Neuronal stem cell (in vitro differentiated cells): ENCODE data around the gene SP110.
"Not testable (repeated sequence)": the region's sequence is repeated elsewhere in the genome, so short reads cannot be mapped to it uniquely, and the experiment has no call there.

Source experiments
- DNase-seq: peaks from one replicate; pipeline ENCODE4 v3.0.0-alpha.2; 2013; ENCODE audit warnings: low spot score
- H2AFZ ChIP-seq: one replicate; pipeline ENCODE4 v1.6.1; 2013; ENCODE audit warnings: mild to moderate bottlenecking, low read length, inconsistent platforms
- H2AK5ac ChIP-seq: 2 replicates; pipeline ENCODE4 v1.6.1; 2013; ENCODE audit warnings: low read depth, mild to moderate bottlenecking, inconsistent platforms, low read length, moderate library complexity, mixed read lengths
- H2BK120ac ChIP-seq: 2 replicates; pipeline ENCODE4 v1.6.1; 2013; ENCODE audit warnings: low read depth, mild to moderate bottlenecking, inconsistent platforms, low read length, moderate library complexity, mixed read lengths
- H2BK12ac ChIP-seq: one replicate; pipeline ENCODE4 v1.6.1; 2013; ENCODE audit warnings: low read length, inconsistent platforms
- H2BK15ac ChIP-seq: 2 replicates; pipeline ENCODE4 v1.6.1; 2013; ENCODE audit warnings: mild to moderate bottlenecking, low read length, inconsistent platforms, mixed read lengths
- H2BK5ac ChIP-seq: one replicate; pipeline ENCODE4 v1.6.1; 2013; ENCODE audit warnings: inconsistent platforms, mild to moderate bottlenecking, low read length, moderate library complexity
- H3K14ac ChIP-seq: one replicate; pipeline ENCODE4 v1.6.1; 2013; ENCODE audit warnings: low read length, inconsistent platforms
- H3K18ac ChIP-seq: 2 replicates; pipeline ENCODE4 v1.6.1; 2013; ENCODE audit warnings: low read length, inconsistent platforms
- H3K23ac ChIP-seq: 2 replicates; pipeline ENCODE4 v1.6.1; 2013; ENCODE audit warnings: low read depth, mild to moderate bottlenecking, mixed read lengths, low read length, inconsistent platforms; ENCODE audit not compliant: poor library complexity
- H3K27ac ChIP-seq: replicated peaks from 3 replicates; pipeline ENCODE4 v1.5.1; 2013; ENCODE audit warnings: low read length, inconsistent platforms
- H3K27me3 ChIP-seq, 3 experiments: 2 replicates each; pipeline ENCODE4 v1.6.1; 2013; ENCODE audit warnings: low read length in 3 of 3, mild to moderate bottlenecking in 2 of 3, inconsistent platforms in 1 of 3, low read depth in 1 of 3, mixed read lengths in 1 of 3, moderate library complexity in 1 of 3; ENCODE audit not compliant: control insufficient read depth in 3 of 3, insufficient read depth in 3 of 3
- H3K36me3 ChIP-seq, 2 donors: replicated peaks in 1 of 2; 2 replicates each; pipeline ENCODE4 v1.6.1; 2013; ENCODE audit warnings: low read length in 2 of 2; ENCODE audit not compliant: control insufficient read depth in 2 of 2, insufficient read depth in 2 of 2
- H3K4ac ChIP-seq: 2 replicates; pipeline ENCODE4 v1.6.1; 2013; ENCODE audit warnings: inconsistent platforms, mild to moderate bottlenecking, low read length, moderate library complexity
- H3K4me1 ChIP-seq, 2 donors: 1 replicate in 1 of 2; 2 replicates in 1 of 2; pipeline ENCODE4 v1.6.1; 2013; ENCODE audit warnings: low read length in 2 of 2, low read depth in 1 of 2; ENCODE audit not compliant: control insufficient read depth in 2 of 2, insufficient read depth in 1 of 2
- H3K4me2 ChIP-seq: one replicate; pipeline ENCODE4 v1.6.1; 2013; ENCODE audit warnings: mild to moderate bottlenecking, low read length, inconsistent platforms; ENCODE audit not compliant: insufficient read depth, poor library complexity, severe bottlenecking
- H3K4me3 ChIP-seq, 2 donors: 2 replicates each; pipeline ENCODE4 v1.5.1; 2013; ENCODE audit warnings: low read length in 2 of 2, mild to moderate bottlenecking in 2 of 2, inconsistent platforms in 1 of 2, moderate library complexity in 1 of 2
- H3K79me1 ChIP-seq: one replicate; pipeline ENCODE4 v1.6.1; 2013; ENCODE audit warnings: low read depth, mild to moderate bottlenecking, inconsistent platforms, low read length, moderate library complexity
- H3K9ac ChIP-seq: one replicate; pipeline ENCODE4 v1.6.1; 2013; ENCODE audit warnings: mild to moderate bottlenecking, low read depth, low read length, inconsistent platforms; ENCODE audit not compliant: poor library complexity
- H3K9me3 ChIP-seq, 2 donors: replicated peaks in 1 of 2; 2 replicates each; pipeline versions ENCODE3 to v1.6.1; 2013; ENCODE audit warnings: low read length in 2 of 2, mild to moderate bottlenecking in 2 of 2, inconsistent platforms in 1 of 2, low read depth in 1 of 2, mixed read lengths in 1 of 2, moderate library complexity in 1 of 2; ENCODE audit not compliant: control insufficient read depth in 2 of 2, insufficient read depth in 1 of 2
- H4K8ac ChIP-seq: one replicate; pipeline ENCODE4 v1.6.1; 2013; ENCODE audit warnings: low read depth, mild to moderate bottlenecking, inconsistent platforms, low read length, moderate library complexity
- H4K91ac ChIP-seq: one replicate; pipeline ENCODE4 v1.6.1; 2013; ENCODE audit warnings: low read length, low read depth, mild to moderate bottlenecking, inconsistent platforms; ENCODE audit not compliant: poor library complexity
- WGBS, 2 donors: extraction: QIAGEN DNeasy Blood & Tissue Kit; methylation state at CpG; one replicate each; pipeline ENCODE4 v1.1.7; 2013; ENCODE audit warnings: missing lambda C conversion rate in 2 of 2, mixed read lengths in 1 of 2; ENCODE audit not compliant: insufficient read length in 2 of 2, insufficient replicate concordance in 1 of 2; ENCODE audit errors: extremely low coverage in 2 of 2; 5-methylcytosine and 5-hydroxymethylcytosine counted together

SP110 gene

DNA sequence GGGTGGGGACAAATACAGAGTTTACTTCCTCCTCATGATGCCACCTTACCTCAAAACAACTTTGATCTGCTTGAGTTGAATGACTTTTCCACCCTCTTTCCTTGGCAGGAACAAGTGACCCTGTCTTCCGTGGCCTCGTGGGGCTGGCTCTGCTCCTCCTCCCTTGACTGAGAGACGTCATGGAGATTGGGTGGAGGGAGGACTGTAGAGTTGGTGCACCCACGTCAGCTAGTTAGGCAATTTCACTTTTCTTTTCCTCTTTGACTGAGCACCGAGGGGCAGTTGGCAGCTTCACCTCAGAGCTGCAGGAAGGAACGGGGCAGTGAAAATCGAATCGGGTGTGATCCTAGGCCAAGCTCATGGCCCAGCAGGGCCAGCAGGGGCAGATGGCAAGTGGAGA lies 5.7 kb upstream of the SP110 start, which contains the start of gene SP140:
TSS of gene SP140 (plus strand) at position 251 of the 400 bp plus-strand sequence. CDS start at position 360, 109 bp downstream.
- no peak within 1 kb of the TSS for H2AK5ac ChIP-seq

DNA sequence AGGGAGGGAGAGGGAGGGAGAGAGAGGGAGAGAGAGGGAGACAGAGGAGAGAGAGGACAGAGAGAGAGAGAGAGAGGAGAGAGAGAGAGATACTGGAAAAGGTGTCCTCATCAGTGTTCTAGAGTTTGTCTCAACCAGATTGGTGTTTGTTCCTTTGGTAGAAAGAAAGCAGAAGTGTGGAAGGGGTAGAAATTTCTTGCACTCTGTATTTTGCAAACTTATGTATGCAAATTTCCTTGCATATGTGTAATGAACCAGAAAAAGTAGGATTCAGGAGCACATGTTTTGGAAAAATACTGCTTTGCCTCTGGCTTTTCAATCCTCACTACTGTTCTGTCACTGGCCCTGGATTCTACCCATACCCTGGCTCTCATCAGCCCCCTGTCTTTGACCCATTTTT lies 4.7 kb upstream of the SP110 start:
- Histone ChIP-seq H4K91ac (no peak overlapping the region), H3K23ac (no peak overlapping the region), H3K4me3 (no peak overlapping the region), H3K4me1 (peaks cover 0 to 2% of the 10 kb centered on the region in 2 donors), H4K8ac (no peak overlapping the region), H2BK15ac (no peak overlapping the region), H3K9ac (no peak overlapping the region), H2AK5ac (no peak overlapping the region), H2BK120ac (no peak overlapping the region), H2BK5ac (no peak overlapping the region), H3K79me1 (no peaks in the 10 kb centered on the region), H3K4ac (no peak overlapping the region), H2AFZ (no peak overlapping the region), H3K27ac (no peak overlapping the region), H3K27me3 (peaks cover 0 to 5% (median 0%) of the 10 kb centered on the region in 3 experiments), H2BK12ac (no peak overlapping the region), H3K4me2 (no peak overlapping the region), H3K18ac (no peak overlapping the region), H3K9me3 (peaks cover 0 to 1% of the 10 kb centered on the region in 2 donors), H3K36me3 (no peaks in the 10 kb centered on the region), H3K14ac (no peak overlapping the region)
- DNase-seq = no peak

More for the DNA sequence above, 5.7 kb upstream of the SP110 start, which contains the start of gene SP140:
- H3K23ac ChIP-seq = no peak within 1 kb of the TSS
- peaks cover 0 to 5% (median 0%) of the 10 kb centered on the region in 3 experiments for H3K27me3 ChIP-seq
- H2BK15ac ChIP-seq = no peak within 1 kb of the TSS
- no peak within 1 kb of the TSS for H3K27ac ChIP-seq
- peak within 1 kb of the TSS in 1 of 2 donors; percentile 43 for H3K4me3 ChIP-seq
- no peak within 1 kb of the TSS for H4K91ac ChIP-seq
- peak within 1 kb of the TSS; percentile 14 for H3K14ac ChIP-seq
- H2BK5ac ChIP-seq = no peak within 1 kb of the TSS
- H3K9me3 ChIP-seq = peaks cover 0 to 3% of the 10 kb centered on the region in 2 donors
- H3K4me2 ChIP-seq = no peak within 1 kb of the TSS
- no peak within 1 kb of the TSS for H3K4ac ChIP-seq
- no peak for DNase-seq
- WGBS, 2 donors = no CpG with 5 or more reads among the region's 8 CpGs
- H3K36me3 ChIP-seq = no peaks in the 10 kb centered on the region
- no peaks in the 10 kb centered on the region for H3K4me1 ChIP-seq
- H4K8ac ChIP-seq = no peak within 1 kb of the TSS
- H3K18ac ChIP-seq = no peak within 1 kb of the TSS
- no peak within 1 kb of the TSS for H2BK12ac ChIP-seq
- H3K9ac ChIP-seq = no peak within 1 kb of the TSS
- peak within 1 kb of the TSS; percentile 13 for H2AFZ ChIP-seq
- H2BK120ac ChIP-seq = no peak within 1 kb of the TSS
- no peaks in the 10 kb centered on the region for H3K79me1 ChIP-seq

DNA sequence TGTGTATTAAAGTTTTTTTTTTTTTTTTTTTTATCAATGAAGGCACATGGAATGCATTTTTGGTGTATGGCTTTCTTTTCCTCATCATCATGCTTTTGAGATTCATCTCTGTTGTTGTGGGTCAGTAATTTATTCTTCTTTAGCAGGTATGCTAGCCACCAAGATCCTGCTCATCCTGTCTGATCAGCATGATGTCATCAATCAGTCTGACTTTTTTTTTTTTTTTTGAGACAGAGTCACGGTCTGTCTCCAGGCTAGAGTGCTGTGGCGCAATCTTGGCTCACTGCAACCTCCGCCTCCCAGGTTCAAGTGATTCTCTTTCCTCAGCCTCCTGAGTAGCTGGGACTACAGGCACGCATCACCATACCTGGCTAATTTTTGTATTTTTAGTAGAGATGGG lies 3.0 kb upstream of the SP110 start:
- not testable (repeated sequence) for H2AK5ac ChIP-seq, H3K18ac ChIP-seq, H3K14ac ChIP-seq, H3K27me3 ChIP-seq, H3K4me1 ChIP-seq, H2BK12ac ChIP-seq, H3K4me3 ChIP-seq, H2BK15ac ChIP-seq, DNase-seq, H2AFZ ChIP-seq, H4K91ac ChIP-seq, H3K4ac ChIP-seq, H3K27ac ChIP-seq, H3K36me3 ChIP-seq, H3K9me3 ChIP-seq, H3K4me2 ChIP-seq, H3K9ac ChIP-seq, H2BK120ac ChIP-seq, H3K79me1 ChIP-seq, H2BK5ac ChIP-seq, H3K23ac ChIP-seq, H4K8ac ChIP-seq
- no CpG with 5 or more reads among the region's 4 CpGs for WGBS, 2 donors

GRCh38 chr2:230221493-230221892 lies 1.7 kb upstream of the SP110 start:
- peaks cover 0 to 1% of the 10 kb centered on the region in 2 donors for H3K9me3 ChIP-seq
- H3K79me1 ChIP-seq = no peaks in the 10 kb centered on the region
- no peak overlapping the region for H2AK5ac ChIP-seq
- H2BK12ac ChIP-seq = no peak overlapping the region
- WGBS, 2 donors = no CpG with 5 or more reads among the region's 4 CpGs
- no peak overlapping the region for H2BK120ac ChIP-seq
- H2AFZ ChIP-seq = no peak overlapping the region
- H3K4ac ChIP-seq = no peak overlapping the region
- no peak overlapping the region for H3K23ac ChIP-seq
- no peak overlapping the region for H3K4me3 ChIP-seq
- H3K4me2 ChIP-seq = no peak overlapping the region
- H3K9ac ChIP-seq = no peak overlapping the region
- peaks cover 0 to 5% (median 0%) of the 10 kb centered on the region in 3 experiments for H3K27me3 ChIP-seq
- H4K8ac ChIP-seq = no peak overlapping the region
- no peak overlapping the region for H4K91ac ChIP-seq
- H3K18ac ChIP-seq = no peak overlapping the region
- no peak overlapping the region for H3K14ac ChIP-seq
- no peak overlapping the region for H2BK15ac ChIP-seq
- H3K4me1 ChIP-seq = peaks cover 0 to 2% of the 10 kb centered on the region in 2 donors
- H2BK5ac ChIP-seq = no peak overlapping the region
- no peak overlapping the region for H3K27ac ChIP-seq
- H3K36me3 ChIP-seq = no peaks in the 10 kb centered on the region
- DNase-seq = no peak
